Endothelial cell of umbilical vein (primary cell): ENCODE data around the gene SLC16A5. TPM values are rescaled to one million over a fixed set of nuclear protein-coding genes. Genes with fewer than 3 reads are reported as not detected.
A peak's percentile ranks its signal among the peaks of the same experiment; 100 is the strongest.

Source experiments
- BruUV-seq: library from RNA; stranded (reverse); fragments of 400-500 nt; replicated peaks from 2 replicates; lab custom pipeline; 2021; lab: Mats Ljungman, UMichigan
- CTCF ChIA-PET: fragments of 300-600, 350-600 bp; sonication (Branson Sonifier 250); formaldehyde crosslinking; loops from one replicate; lab custom pipeline; 2021; ENCODE audit warnings: antibody characterized with exemption, inconsistent platforms; lab: Charles Lee
- POLR2A ChIA-PET: fragments of 300-600, 350-600 bp; sonication (Branson Sonifier 250); formaldehyde crosslinking; loops from one replicate; lab custom pipeline; 2021; ENCODE audit warnings: antibody characterized with exemption, inconsistent platforms; lab: Charles Lee
- DNase-seq: peaks from one replicate; pipeline ENCODE4 v3.0.0-alpha.2; 2011; ENCODE audit warnings: low read depth, low spot score
- FAIRE-seq: peaks from 2 replicates; lab custom pipeline; 2011; peaks lifted over from hg19 to GRCh38; lab: Jason Lieb, UNC
- H2AFZ ChIP-seq: 2 replicates; pipeline ENCODE4 v1.6.0; 2012; ENCODE audit warnings: low read depth, low read length, control low read depth, inconsistent platforms
- H3K27ac ChIP-seq: 2 replicates; pipeline ENCODE4 v1.5.1; 2011; ENCODE audit warnings: low read depth, mild to moderate bottlenecking, control low read depth, low read length, moderate library complexity; ENCODE audit not compliant: insufficient read depth
- H3K27me3 ChIP-seq, 2 experiments: 2 replicates each; pipeline versions ENCODE4 v1.6.0 to v1.6.1; 2011; ENCODE audit warnings: low read length in 2 of 2, mixed read lengths in 1 of 2; ENCODE audit not compliant: control insufficient read depth in 2 of 2, insufficient read depth in 2 of 2
- H3K36me3 ChIP-seq, 2 experiments: 2 replicates in 1 of 2; 3 replicates in 1 of 2; pipeline ENCODE4 v1.5.1; 2011; ENCODE audit warnings: low read length in 2 of 2, mild to moderate bottlenecking in 1 of 2, moderate library complexity in 1 of 2; ENCODE audit not compliant: control insufficient read depth in 2 of 2, insufficient read depth in 2 of 2; ENCODE audit errors: extremely low read depth in 1 of 2
- H3K4me1 ChIP-seq: 3 replicates; pipeline ENCODE4 v1.5.1; 2011; ENCODE audit warnings: mild to moderate bottlenecking, low read length; ENCODE audit not compliant: control insufficient read depth, insufficient read depth; ENCODE audit errors: extremely low read depth
- H3K4me2 ChIP-seq: 2 replicates; pipeline ENCODE4 v1.6.1; 2011; ENCODE audit warnings: low read length, control low read depth, mixed read lengths; ENCODE audit not compliant: insufficient read depth
- H3K4me3 ChIP-seq, 3 experiments: fragments of 200-600 bp in 1 of 3; sonication (generic), shearing (Covaris generic) in 1 of 3; replicated peaks in 1 of 3; 2 replicates each; pipeline ENCODE4 v1.5.1; 2011 to 2016; ENCODE audit warnings: control low read depth in 3 of 3, low read length in 3 of 3, mild to moderate bottlenecking in 2 of 3, inconsistent platforms in 1 of 3, low read depth in 1 of 3, moderate library complexity in 1 of 3; ENCODE audit not compliant: insufficient read depth in 1 of 3
- H3K79me2 ChIP-seq: 2 replicates; pipeline ENCODE4 v1.6.0; 2012; ENCODE audit warnings: low read length, inconsistent platforms; ENCODE audit not compliant: control insufficient read depth, insufficient read depth
- H3K9ac ChIP-seq: replicated peaks from 2 replicates; pipeline ENCODE3; 2011; ENCODE audit warnings: low read length, control low read depth; ENCODE audit not compliant: insufficient read depth; ENCODE audit errors: extremely low read depth
- H3K9me1 ChIP-seq: replicated peaks from 3 replicates; pipeline ENCODE4 v1.6.0; 2011; ENCODE audit warnings: mild to moderate bottlenecking, low read length; ENCODE audit not compliant: control insufficient read depth, insufficient read depth; ENCODE audit errors: extremely low read depth
- H3K9me3 ChIP-seq: replicated peaks from 2 replicates; pipeline ENCODE4 v1.5.1; 2012; ENCODE audit warnings: low read length, inconsistent platforms; ENCODE audit not compliant: control insufficient read depth, insufficient read depth
- H4K20me1 ChIP-seq: replicated peaks from 2 replicates; pipeline ENCODE3; 2011; ENCODE audit warnings: mild to moderate bottlenecking, low read length; ENCODE audit not compliant: control insufficient read depth, insufficient read depth; ENCODE audit errors: extremely low read depth
- CTCF ChIP-seq, 2 donors: IDR thresholded peaks; 1 replicate in 1 of 2; 2 replicates in 1 of 2; pipeline ENCODE4 v1.5.1; 2011; ENCODE audit warnings: low read length in 2 of 2, mild to moderate bottlenecking in 2 of 2, moderate library complexity in 2 of 2, control low read depth in 1 of 2, inconsistent platforms in 1 of 2, low read depth in 1 of 2; ENCODE audit not compliant: insufficient read depth in 1 of 2; ENCODE audit errors: extremely low read depth in 1 of 2
- EZH2 ChIP-seq: IDR thresholded peaks from 2 replicates; pipeline ENCODE4 v1.6.1; 2012; ENCODE audit warnings: borderline replicate concordance, low read depth, mild to moderate bottlenecking, moderate library complexity, low read length, inconsistent platforms; ENCODE audit not compliant: severe bottlenecking
- FOS ChIP-seq: IDR thresholded peaks from 2 replicates; pipeline ENCODE4 v1.6.1; 2011; ENCODE audit warnings: mild to moderate bottlenecking, low read length, moderate library complexity, borderline replicate concordance; ENCODE audit not compliant: insufficient read depth
- MAX ChIP-seq: IDR thresholded peaks from 2 replicates; pipeline ENCODE4 v1.6.1; 2011; ENCODE audit not compliant: insufficient read depth, insufficient read length
- MYC ChIP-seq: IDR thresholded peaks from one replicate; pipeline ENCODE4 v1.6.1; 2011; ENCODE audit warnings: mild to moderate bottlenecking, low read depth, low read length
- POLR2A ChIP-seq: IDR thresholded peaks from 2 replicates; pipeline ENCODE4 v1.6.1; 2012; ENCODE audit warnings: low read depth, mild to moderate bottlenecking, control low read depth, low read length
- POLR2AphosphoS5 ChIP-seq: IDR thresholded peaks from 2 replicates; pipeline ENCODE4 v1.6.1; 2012; ENCODE audit warnings: low read depth, mild to moderate bottlenecking, control low read depth, low read length, moderate library complexity; ENCODE audit not compliant: insufficient read depth
- dilution Hi-C: fragments of 300-500 bp; cut with MboI; formaldehyde crosslinking; loops from one replicate; pipeline ENCODE4 v1.15.0; 2019; ENCODE audit warnings: low sequenced_read_pairs; ENCODE audit not compliant: extremely low pct_ligation_motif_present
- intact Hi-C: fragments of 100-400 bp; cut with micrococcal nuclease; formaldehyde crosslinking; loops from one replicate; pipeline ENCODE4 v1.10.0; 2022
- polyA plus RNA-seq, 4 experiments: library from polyadenylated mRNA; depleted of rRNA in 3 of 4; stranded (reverse) in 3 of 4; unstranded in 1 of 4; fragments of >200 nt; gene quantifications; 2 replicates each; pipeline versions ENCODE4 v1.2.1 to v1.2.3, GENCODE V29; 2011 to 2012; ENCODE audit warnings: missing spikeins in 1 of 4
- total RNA-seq: library from RNA; stranded (reverse); gene quantifications from 2 replicates; pipeline ENCODE4 v1.2.3, GENCODE V29; 2021

SLC16A5 gene
- total and polyA plus RNA-seq, 2 donors (not counting 3 experiments of a cell fraction or from before 2014, with no cell fraction given), result 16.4 to 23.3 TPM

- peak within 1 kb of the TSS; percentile 87 for H2AFZ ChIP-seq
- H3K36me3 ChIP-seq, result no peaks in the 10 kb centered on the region
- peaks cover 27% of the 10 kb centered on the region for H3K4me1 ChIP-seq
- intact Hi-C loops, result loop anchor here (1.0 kb wide), 4 partner anchors 23 to 51 kb away; partner anchors contain the start of genes NT5C and NUP85
- ChIA-PET POLR2A (interaction anchor here (0.6 to 1.5 kb wide), 6 partner anchors 12 to 258 kb away, joined by 3 to 5 read pairs (median 4); no protein-coding TSS in a partner anchor), CTCF (interaction anchor here (0.8 to 3.1 kb wide), 3 partner anchors 23 to 47 kb away, joined by 3 to 8 read pairs (median 3); partner anchors contain the start of gene NT5C)
- dilution Hi-C loops, result no loop called here
- peak; percentile 95 for FAIRE-seq
- H3K9me3 ChIP-seq, result no peaks in the 10 kb centered on the region
- DNase-seq, result peak; percentile 99
- no TSS peak for BruUV-seq
- H3K27me3 ChIP-seq, result no peaks in the 10 kb centered on the region
- peak within 1 kb of the TSS; percentile 60 for H3K27ac ChIP-seq
- TF ChIP-seq POLR2A, result peak; percentile 100
- peak; percentile 100 for TF ChIP-seq POLR2AphosphoS5
- TF ChIP-seq EZH2, result no peak
- TF ChIP-seq MYC, result peak; percentile 46
- TF ChIP-seq MAX, result no peak
- no peak for TF ChIP-seq CTCF (IDR thresholded peaks at IDR 0.05; ENCODE audit: extremely low read depth in 1 of 2, insufficient read depth in 1 of 2, low read depth in 1 of 2, low read length in 2 of 2)
- no peak for TF ChIP-seq FOS
- H3K79me2 ChIP-seq, result peaks cover 48% of the 10 kb centered on the region
- H4K20me1 ChIP-seq, result no peaks in the 10 kb centered on the region
- peak within 1 kb of the TSS; percentile 77 for H3K4me2 ChIP-seq
- no peaks in the 10 kb centered on the region for H3K9me1 ChIP-seq
- H3K4me3 ChIP-seq, result peak within 1 kb of the TSS; percentile 57 to 83 (median 62)
- H3K9ac ChIP-seq, result peak within 1 kb of the TSS; percentile 75
Measured at GRCh38 chr17:75154195-75155106, 66.7 kb downstream of the SLC16A5 start, which contains the start of gene JPT1. Gene JPT1 (minus strand): TSS chr17:75154512. CDS start chr17:75154397, 115 bp downstream.
